MM.1S (cell line): ENCODE results near the gene ARCN1.

Source experiments
- DNase-seq: peaks from one replicate; pipeline ENCODE4 v3.0.0-alpha.2; 2015
- H2AFZ ChIP-seq: fragments of 300-600 bp; sonication (generic); 2 replicates; pipeline ENCODE4 v1.6.0; 2016; ENCODE audit warnings: antibody characterized with exemption, low read length
- H3F3A ChIP-seq: fragments of 300-600 bp; sonication (generic); 2 replicates; pipeline ENCODE4 v1.6.1; 2016; ENCODE audit warnings: mild to moderate bottlenecking, antibody characterized with exemption, low read length, moderate library complexity, mixed read lengths; ENCODE audit not compliant: insufficient read depth
- H3K27ac ChIP-seq: fragments of 300-600 bp; sonication (generic); 2 replicates; pipeline ENCODE4 v1.5.1; 2016; ENCODE audit warnings: mild to moderate bottlenecking, low read length
- H3K27me3 ChIP-seq: fragments of 300-600 bp; sonication (generic); replicated peaks from 2 replicates; pipeline ENCODE4 v1.6.0; 2016; ENCODE audit warnings: low read length; ENCODE audit not compliant: insufficient read depth
- H3K36me3 ChIP-seq: fragments of 300-600 bp; sonication (generic); replicated peaks from 2 replicates; pipeline ENCODE4 v1.6.1; 2016; ENCODE audit warnings: mild to moderate bottlenecking, low read length, mixed read lengths; ENCODE audit not compliant: insufficient read depth
- H3K4me1 ChIP-seq: fragments of 300-600 bp; sonication (generic); 2 replicates; pipeline ENCODE4 v1.6.1; 2016; ENCODE audit warnings: low read length, mixed read lengths
- H3K4me2 ChIP-seq: fragments of 300-600 bp; sonication (generic); 2 replicates; pipeline ENCODE4 v1.6.0; 2016; ENCODE audit warnings: low read depth, low read length
- H3K4me3 ChIP-seq: fragments of 300-600 bp; sonication (generic); 2 replicates; pipeline ENCODE4 v1.5.1; 2016; ENCODE audit warnings: low read length, mixed read lengths
- H3K79me2 ChIP-seq: fragments of 300-600 bp; sonication (generic); 2 replicates; pipeline ENCODE4 v1.6.1; 2016; ENCODE audit warnings: mixed run types, low read length, mixed read lengths
- H3K9ac ChIP-seq: fragments of 300-600 bp; sonication (generic); 2 replicates; pipeline ENCODE4 v1.6.1; 2016; ENCODE audit warnings: low read length, mixed read lengths
- H3K9me2 ChIP-seq: fragments of 300-600 bp; sonication (generic); replicated peaks from 2 replicates; pipeline ENCODE4 v1.6.1; 2016; ENCODE audit warnings: mild to moderate bottlenecking, low read length, mixed read lengths; ENCODE audit not compliant: insufficient read depth
- H3K9me3 ChIP-seq: fragments of 300-600 bp; sonication (generic); replicated peaks from 2 replicates; pipeline ENCODE4 v1.6.1; 2016; ENCODE audit warnings: mild to moderate bottlenecking, low read length, mixed read lengths; ENCODE audit not compliant: insufficient read depth
- H4K20me1 ChIP-seq: fragments of 300-600 bp; sonication (generic); 2 replicates; pipeline ENCODE4 v1.6.1; 2016; ENCODE audit warnings: mild to moderate bottlenecking, low read length, moderate library complexity, mixed read lengths; ENCODE audit not compliant: insufficient read depth
- EZH2 ChIP-seq: fragments of 300-600 bp; sonication (generic); optimal IDR thresholded peaks from 2 replicates; pipeline ENCODE3; 2017; ENCODE audit warnings: low read depth, mild to moderate bottlenecking, antibody characterized with exemption, low read length, mixed read lengths
- EZH2phosphoT487 ChIP-seq: fragments of 300-600 bp; sonication (generic); IDR thresholded peaks from 2 replicates; pipeline ENCODE4 v1.6.1; 2018; ENCODE audit warnings: antibody characterized with exemption, low read length
- TF ChIP-seq, protein P1 (sequence below): fragments of 300-600 bp; sonication (generic); IDR thresholded peaks from 2 replicates; pipeline ENCODE4 v1.5.1; 2016; ENCODE audit warnings: antibody characterized with exemption, low read length, mixed read lengths

ARCN1 gene

DNA sequence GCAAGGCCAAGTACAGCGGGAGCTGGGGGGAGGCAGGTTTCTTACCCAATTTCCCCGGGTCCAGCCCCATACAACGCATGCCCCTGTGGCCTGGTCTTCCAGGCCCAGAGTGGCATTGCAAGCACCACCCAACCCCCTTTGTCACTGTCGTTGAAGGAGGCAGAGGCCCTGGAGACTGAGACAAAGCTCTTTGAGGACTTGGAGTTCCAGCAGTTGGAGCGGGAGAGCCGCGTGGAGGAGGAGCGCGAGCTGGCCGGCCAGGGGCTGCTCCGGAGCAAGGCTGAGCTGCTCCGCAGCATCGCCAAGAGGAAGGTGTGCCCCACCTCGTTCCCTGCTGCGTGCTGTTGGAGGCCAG, 63.0 kb downstream of the ARCN1 start:
- H3K9me3 ChIP-seq, result no peaks in the 10 kb centered on the region
- H2AFZ ChIP-seq, result peak overlapping the region; percentile 17; the same call in 1 of the 2 replicates
- H4K20me1 ChIP-seq, result no peaks in the 10 kb centered on the region
- no peak overlapping the region for H3K27ac ChIP-seq
- H3K4me3 ChIP-seq, result no peak overlapping the region
- no peak for DNase-seq
- no peaks in the 10 kb centered on the region for H3F3A ChIP-seq
- H3K27me3 ChIP-seq, result peaks cover 20% of the 10 kb centered on the region; the same call in 1 of the 2 replicates
- no peaks in the 10 kb centered on the region for H3K9me2 ChIP-seq
- no peak overlapping the region for H3K9ac ChIP-seq
- peak overlapping the region; percentile 66; the same call in 1 of the 2 replicates for H3K4me2 ChIP-seq
- H3K79me2 ChIP-seq, result no peaks in the 10 kb centered on the region
- TF ChIP-seq EZH2 (no peak), EZH2phosphoT487 (no peak)
- TF ChIP-seq, protein P1, sequence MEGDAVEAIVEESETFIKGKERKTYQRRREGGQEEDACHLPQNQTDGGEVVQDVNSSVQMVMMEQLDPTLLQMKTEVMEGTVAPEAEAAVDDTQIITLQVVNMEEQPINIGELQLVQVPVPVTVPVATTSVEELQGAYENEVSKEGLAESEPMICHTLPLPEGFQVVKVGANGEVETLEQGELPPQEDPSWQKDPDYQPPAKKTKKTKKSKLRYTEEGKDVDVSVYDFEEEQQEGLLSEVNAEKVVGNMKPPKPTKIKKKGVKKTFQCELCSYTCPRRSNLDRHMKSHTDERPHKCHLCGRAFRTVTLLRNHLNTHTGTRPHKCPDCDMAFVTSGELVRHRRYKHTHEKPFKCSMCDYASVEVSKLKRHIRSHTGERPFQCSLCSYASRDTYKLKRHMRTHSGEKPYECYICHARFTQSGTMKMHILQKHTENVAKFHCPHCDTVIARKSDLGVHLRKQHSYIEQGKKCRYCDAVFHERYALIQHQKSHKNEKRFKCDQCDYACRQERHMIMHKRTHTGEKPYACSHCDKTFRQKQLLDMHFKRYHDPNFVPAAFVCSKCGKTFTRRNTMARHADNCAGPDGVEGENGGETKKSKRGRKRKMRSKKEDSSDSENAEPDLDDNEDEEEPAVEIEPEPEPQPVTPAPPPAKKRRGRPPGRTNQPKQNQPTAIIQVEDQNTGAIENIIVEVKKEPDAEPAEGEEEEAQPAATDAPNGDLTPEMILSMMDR, result no peak
- no peaks in the 10 kb centered on the region for H3K4me1 ChIP-seq
- no peaks in the 10 kb centered on the region for H3K36me3 ChIP-seq

DNA sequence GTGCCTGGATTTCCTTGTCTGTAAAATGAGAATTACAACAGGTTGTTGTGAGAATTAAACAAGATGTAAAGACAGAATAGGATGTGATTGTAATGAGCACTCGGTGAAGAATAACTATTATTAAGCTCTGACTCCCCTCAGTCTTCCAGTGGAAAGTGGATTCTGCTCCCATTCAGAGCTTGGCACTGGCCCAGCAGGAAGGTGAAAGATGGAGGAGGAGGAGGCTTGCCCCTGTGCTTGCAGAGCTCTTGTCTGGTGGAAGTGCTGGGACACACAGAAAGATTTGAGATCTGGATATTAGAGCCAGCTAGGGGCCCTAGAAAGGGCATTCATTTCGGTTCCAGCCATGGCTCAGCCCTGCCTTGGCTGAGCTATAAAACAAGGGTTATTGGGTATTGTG, 63.4 kb downstream of the ARCN1 start:
- no peaks in the 10 kb centered on the region for H3K79me2 ChIP-seq
- no peaks in the 10 kb centered on the region for H4K20me1 ChIP-seq
- no peak overlapping the region for H3K27ac ChIP-seq
- no peaks in the 10 kb centered on the region for H3K9me2 ChIP-seq
- no peak overlapping the region for H3K9ac ChIP-seq
- no peaks in the 10 kb centered on the region for H3K4me1 ChIP-seq
- H3K9me3 ChIP-seq, result no peaks in the 10 kb centered on the region
- DNase-seq, result no peak
- H3F3A ChIP-seq, result no peaks in the 10 kb centered on the region
- no peak overlapping the region for H2AFZ ChIP-seq
- no peaks in the 10 kb centered on the region for H3K36me3 ChIP-seq
- peaks cover 20% of the 10 kb centered on the region; the same call in 1 of the 2 replicates for H3K27me3 ChIP-seq
- H3K4me3 ChIP-seq, result no peak overlapping the region
- TF ChIP-seq EZH2phosphoT487, result no peak
- TF ChIP-seq, protein P1, result no peak
- no peak for TF ChIP-seq EZH2
- no peak overlapping the region for H3K4me2 ChIP-seq

DNA sequence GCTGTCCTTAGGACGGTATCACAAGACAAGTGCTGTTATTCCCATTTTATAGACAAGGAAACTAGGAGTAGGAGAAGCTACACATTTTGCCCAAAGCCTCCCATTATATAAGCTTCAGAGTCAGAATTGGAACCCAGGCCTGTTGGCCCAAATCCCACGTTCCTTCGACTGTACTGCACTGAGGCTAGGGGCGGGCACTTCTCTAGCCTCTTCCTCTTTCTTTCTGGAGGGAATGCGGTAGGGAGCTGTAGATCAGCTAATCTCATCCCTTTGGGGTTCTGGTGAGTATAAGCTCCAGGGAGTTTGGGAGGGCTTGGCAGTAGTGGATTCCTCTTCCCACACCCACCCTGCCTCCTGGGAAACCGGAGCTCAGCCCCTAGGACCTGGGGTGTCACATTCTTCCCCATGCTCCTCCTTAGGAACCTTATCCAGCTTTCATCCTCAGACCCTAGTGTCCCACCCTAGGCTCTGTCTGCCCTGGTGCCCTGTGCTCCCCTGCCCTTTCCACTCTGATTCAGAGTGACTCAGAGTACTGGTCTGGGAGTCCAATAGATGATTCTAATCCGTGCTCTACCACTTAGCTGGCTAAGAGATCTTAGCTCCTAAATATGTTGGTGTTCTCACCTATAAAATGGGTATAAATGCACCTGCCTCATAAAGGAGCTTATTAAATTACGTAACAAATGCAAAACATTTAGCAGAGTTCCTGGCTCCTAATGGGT, 64.5 kb downstream of the ARCN1 start:
- H3K4me1 ChIP-seq, result peaks cover 5% of the 10 kb centered on the region; the same call in 1 of the 2 replicates
- H3K9me2 ChIP-seq, result no peaks in the 10 kb centered on the region
- TF ChIP-seq EZH2phosphoT487, result no peak
- TF ChIP-seq, protein P1, result no peak
- TF ChIP-seq EZH2, result no peak
- H3K36me3 ChIP-seq, result no peaks in the 10 kb centered on the region
- no peaks in the 10 kb centered on the region for H3F3A ChIP-seq
- no peak for DNase-seq
- H4K20me1 ChIP-seq, result no peaks in the 10 kb centered on the region
- no peak overlapping the region for H3K9ac ChIP-seq
- H2AFZ ChIP-seq, result no peak overlapping the region
- no peak overlapping the region for H3K4me3 ChIP-seq
- peaks cover 15% of the 10 kb centered on the region; the same call in 1 of the 2 replicates for H3K27me3 ChIP-seq
- H3K9me3 ChIP-seq, result no peaks in the 10 kb centered on the region
- no peaks in the 10 kb centered on the region for H3K79me2 ChIP-seq
- no peak overlapping the region for H3K27ac ChIP-seq
- H3K4me2 ChIP-seq, result no peak overlapping the region
